ENCODE measurements around the gene TSPAN18.

Gene TSPAN18

DNA sequence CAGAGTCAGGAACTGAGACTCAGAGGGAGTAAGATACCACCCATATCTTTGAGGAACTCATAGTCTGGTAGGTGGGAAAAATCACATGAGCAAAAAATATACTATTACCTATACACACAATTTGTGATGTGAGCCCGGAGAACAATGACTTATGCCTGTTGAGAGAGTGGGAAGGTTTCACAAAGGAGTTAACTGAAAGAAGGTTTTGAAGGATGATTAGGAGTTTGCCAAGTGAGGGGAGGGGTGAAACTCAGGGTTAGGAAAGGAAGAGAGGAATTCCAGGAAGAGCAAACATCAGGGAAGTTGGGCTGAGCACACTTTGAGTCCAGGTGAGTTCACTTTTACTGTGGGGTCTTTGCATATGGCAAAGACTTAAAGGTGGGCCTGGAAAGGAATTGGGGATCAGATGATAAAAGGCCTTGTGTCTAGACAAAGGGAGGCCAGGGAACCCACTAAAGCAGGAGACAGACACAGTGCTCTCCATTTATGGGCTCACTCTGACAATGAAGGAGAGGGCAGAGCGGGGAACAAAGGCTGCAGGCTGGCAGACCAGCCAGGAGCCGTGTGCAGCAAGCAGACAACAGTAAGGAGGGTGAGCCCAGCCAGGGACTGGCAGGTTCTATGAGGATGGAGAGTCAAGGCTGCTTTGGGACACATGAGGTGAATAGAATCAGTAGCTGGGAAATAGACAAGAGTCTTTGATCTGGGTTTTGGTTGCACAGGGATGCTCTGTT, 33.1 kb downstream of the TSPAN18 start:
- DNase-seq (ENCODE audit: low read depth in 2 of 2, low spot score in 1 of 2), result no peak

DNA sequence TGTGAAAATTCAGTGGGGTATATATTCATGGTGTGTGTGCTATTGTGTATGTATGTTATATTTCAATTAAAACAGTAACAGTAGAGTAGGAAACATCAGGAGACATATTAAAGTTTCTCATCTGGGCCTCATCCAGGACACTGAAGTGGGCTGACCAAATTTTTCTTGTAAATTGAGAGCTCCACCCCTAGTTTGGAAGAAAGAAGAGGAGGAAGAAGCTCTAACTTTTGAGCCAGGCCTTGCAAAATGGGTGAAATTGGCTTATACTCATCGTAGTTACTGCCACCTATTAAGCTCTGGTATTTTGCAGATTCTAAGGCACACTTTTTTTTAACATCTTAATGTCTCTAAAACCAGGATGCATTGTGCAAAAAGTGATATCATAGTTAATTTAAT, 33.7 kb downstream of the TSPAN18 start:
- DNase-seq (ENCODE audit: low read depth in 2 of 2, low spot score in 1 of 2), result no peak

DNA sequence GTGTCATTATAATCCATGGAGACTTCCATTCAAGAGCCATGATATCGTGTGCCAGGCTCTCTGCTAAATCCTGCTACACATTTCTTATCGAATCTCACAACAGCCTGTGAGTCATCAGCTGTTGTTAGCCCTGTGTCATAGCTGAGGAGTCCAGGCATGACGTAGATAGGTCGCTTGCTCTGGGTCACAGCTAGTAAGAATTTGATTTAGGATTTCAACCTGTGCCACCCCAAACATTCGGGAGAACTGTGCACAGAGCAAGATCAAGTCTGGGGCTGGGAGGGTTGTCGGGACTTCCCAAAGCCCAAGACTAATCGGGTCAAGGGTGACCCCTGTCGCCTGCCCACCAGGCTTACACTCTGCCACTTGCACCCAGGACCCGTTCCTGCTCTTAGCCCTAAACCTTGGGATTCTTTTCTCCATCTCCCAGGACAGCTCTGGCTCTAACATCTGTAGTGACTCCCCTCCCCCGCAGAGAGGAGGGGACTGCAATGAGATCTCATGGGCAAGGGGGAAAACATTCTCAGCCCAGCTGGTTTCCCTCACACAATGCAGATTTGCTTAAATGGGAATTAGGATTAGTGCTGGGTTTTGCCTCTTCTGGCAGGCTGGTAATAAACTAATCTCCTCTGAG, 34.3 kb downstream of the TSPAN18 start:
- DNase-seq (ENCODE audit: low read depth in 2 of 2, low spot score in 1 of 2), result no peak

DNA sequence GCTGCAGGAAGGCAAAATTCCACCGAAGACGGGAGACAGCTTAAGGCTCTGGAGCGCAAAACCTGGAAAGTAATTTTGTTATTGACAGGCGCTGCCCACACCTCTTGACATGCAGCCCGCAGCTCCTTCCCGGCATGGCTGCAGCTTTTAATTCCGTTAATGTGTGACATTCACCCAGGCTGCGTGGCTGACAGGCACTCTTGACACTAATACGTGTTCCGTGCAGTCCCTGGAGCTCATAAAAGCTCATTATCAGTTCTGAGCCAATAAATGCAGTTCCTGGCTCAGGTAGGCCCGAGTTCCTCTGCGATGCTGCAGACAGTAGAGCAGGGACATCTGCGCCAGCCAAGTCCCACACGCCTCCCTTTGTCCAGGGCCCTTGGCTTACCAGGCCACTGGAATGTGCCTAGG, 34.8 kb downstream of the TSPAN18 start:
- DNase-seq (ENCODE audit: low read depth in 2 of 2, low spot score in 1 of 2), result no peak

DNA sequence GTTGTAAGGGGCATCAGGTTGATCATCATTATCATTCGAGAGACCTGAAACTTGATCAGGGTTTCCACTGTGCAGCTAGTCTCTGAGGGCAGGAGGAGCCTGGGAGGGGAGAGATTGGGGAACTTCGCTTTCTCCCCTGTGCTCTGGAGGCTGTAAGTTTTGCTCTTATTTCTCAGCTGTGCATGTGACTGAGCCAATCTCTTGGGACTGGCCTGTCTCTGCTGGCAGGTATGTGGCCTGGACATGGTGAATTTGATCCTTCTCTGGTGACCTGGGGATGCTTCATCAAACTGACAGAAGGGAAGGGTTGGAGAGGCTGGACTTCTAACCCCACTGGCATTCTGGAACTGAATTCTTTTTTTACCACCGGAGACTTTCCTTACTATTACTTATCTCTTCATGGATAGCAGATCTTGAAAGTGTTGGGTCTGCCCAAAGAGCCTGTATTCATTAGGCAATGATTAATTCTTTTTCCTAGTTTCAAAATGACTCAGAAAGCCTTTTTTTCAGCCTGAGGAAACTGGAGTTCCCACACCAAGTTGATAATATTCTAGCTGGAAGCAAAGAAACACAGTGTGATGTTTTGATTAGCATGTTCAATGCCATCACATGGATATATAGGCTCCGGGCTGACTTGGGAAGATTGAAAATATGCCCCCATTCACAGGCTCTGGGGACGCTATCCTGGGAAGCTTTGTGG, 36.5 kb downstream of the TSPAN18 start:
- no peak for DNase-seq (ENCODE audit: low read depth in 2 of 2, low spot score in 1 of 2)

DNA sequence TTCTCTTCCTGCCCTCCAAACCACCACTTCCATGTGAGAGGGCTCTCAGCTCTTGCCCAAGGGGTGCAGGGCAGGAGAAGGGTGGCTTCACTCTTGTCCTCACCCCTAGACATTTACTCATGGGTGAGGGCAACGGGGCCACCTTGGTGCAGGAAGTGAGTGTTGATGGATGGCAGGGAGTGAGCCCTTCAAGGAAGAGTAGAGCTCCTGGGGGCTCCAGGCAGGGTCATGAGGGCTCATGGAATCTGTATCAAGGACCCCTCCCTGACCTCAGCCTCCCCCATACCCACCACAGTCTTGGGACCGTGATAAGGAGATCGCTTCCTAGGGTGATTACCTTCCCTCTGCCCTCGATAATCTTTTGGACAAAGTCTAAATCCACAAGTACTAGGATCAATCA, 37.8 kb downstream of the TSPAN18 start:
- no peak for DNase-seq (ENCODE audit: low read depth in 2 of 2, low spot score in 1 of 2)

DNA sequence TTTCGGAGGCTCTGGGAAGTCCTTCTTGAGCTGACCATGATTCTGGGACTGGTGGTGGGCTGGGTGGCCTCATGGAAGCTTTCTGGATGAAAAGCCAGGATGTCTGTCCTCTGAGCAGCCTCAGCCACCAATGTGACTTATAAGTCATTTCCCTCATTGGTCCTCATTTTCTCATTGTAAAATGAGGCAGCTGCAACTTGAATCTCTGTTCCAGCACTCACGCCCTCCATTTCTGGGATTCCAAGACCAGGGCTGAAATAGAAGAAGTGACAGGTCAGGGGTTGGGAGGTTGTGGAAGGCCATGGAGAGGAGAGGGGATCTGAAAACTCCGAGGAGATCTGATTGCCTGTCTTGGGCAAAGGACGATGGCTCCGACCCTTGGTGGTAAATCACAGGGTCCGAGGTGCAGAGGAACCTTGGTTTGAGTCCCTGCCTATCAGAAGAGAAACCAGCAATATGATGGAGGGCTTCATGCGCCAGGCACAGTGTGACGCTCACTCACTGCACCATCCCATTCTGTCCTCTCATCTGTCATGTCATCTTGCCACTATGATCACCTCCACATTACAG, 38.3 kb downstream of the TSPAN18 start:
- DNase-seq (ENCODE audit: low read depth in 2 of 2, low spot score in 1 of 2), result no peak

DNA sequence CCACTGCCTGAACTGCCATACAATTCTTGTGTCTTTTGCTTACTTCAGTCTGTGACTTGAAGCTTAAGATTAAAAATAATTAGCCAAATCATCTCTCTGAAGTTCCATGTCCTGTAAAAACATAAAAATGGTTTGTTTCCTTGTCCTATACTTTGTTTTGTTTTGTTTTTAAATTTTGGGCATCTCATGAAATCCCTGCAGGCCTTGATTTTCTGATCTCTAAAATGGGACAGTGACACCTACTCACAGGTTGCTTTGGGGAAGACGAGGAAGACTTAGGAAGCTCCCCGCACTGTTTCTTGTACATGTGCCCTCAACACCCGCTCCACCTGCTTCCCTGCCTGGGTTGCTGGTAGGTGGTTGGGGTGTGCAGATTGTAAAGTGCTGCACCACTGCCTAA, 38.9 kb downstream of the TSPAN18 start:
- no peak for DNase-seq (ENCODE audit: low read depth in 2 of 2, low spot score in 1 of 2)

DNA sequence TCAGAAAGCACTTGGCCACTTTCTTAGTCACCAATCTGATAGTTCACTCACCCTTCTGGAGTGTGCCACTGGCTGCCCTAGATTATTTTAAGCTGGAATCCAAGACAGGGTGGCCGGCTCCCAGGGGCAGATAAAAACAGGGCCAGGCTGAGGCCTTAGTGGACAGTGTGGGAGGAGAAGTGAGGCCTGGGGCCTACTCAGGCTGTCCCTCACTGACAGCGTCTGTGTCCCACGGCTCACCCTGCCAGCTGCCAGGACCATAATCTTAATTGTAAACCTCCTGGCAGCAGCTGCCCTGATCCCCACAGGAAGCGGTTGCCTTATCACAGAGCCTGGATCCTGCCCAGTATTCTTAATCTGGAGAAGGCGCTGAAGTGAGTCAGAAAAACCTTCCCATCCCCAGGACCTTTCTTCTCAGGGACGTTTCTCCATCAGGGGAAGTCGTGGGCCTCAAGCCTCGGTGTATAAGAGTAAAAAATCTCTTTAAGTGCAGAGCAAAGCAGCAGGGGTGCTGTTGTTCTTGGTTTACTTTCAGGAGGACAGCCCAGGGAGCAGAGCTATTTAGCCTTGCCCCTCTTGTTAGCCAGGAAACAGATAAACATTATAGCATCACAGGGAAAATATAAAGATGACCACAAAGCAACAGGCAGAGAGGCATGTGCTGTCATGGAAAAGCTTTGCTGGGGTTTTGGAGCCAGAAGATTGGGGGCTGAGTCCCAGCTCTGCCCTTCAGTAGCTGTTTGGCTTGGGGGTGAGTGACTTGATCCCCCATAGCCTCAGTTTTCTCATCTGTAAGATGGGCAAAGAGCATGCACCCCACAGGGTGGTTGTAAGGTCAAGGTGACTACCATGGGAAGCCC, 39.6 kb downstream of the TSPAN18 start:
- no peak for DNase-seq (ENCODE audit: low read depth in 2 of 2, low spot score in 1 of 2)

DNA sequence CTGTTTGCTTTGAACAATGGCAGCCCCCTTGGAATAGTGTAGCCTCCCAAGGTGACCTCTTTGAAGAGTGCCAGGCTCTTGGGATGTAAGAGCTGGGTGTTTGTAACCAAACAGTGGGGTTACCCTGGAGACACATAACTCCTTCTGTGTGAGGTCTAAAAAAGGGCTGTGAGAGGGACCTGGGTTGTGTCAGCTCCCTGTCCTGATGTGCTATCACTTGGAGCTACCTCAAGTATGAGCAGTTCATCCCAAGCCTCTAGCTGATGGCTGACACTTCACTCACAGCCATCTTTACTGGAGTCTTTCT, 40.2 kb downstream of the TSPAN18 start:
- DNase-seq (ENCODE audit: low read depth in 2 of 2, low spot score in 1 of 2), result no peak

DNA sequence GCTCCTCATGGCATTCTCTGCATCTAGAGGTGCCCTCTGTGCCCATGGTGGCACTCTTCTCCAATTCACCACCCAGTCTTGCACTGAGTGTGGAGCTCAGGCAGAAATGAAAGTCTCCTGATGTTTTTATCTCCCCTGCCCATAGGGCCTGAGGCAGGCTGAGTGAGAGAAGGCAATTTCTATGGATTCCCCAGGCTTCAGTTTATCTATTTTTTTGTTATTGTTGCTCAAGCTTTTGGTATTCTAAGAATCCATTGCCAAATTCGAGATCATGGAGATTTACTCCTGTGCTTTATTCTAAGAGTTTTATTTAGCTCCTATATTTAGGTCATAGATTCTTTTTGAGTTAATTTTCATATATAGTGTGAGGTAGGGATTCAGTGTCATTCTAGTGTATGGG, 40.7 kb downstream of the TSPAN18 start:
- DNase-seq (ENCODE audit: low read depth in 2 of 2, low spot score in 1 of 2), result no peak

DNA sequence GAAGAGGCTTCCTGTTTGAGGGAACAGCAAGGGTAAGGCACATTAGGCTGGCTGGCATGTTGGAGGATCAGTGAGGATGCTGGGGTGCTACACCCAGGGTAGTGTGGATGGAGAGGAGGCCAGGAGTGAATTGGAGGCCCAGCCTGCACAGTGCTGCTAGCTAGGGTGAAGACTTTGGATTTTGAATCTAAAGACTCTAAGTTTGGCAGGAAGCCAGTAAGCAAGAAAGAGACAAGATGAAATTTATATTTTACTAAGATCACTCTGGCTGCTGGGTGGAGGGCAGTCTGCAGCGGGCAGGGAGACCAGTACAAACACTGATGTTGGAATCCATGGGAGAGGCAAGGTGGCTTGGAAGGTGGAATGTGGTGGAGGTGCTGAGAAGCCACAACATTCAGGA, 43.6 kb downstream of the TSPAN18 start:
- no peak for DNase-seq (ENCODE audit: low read depth in 2 of 2, low spot score in 1 of 2)

DNA sequence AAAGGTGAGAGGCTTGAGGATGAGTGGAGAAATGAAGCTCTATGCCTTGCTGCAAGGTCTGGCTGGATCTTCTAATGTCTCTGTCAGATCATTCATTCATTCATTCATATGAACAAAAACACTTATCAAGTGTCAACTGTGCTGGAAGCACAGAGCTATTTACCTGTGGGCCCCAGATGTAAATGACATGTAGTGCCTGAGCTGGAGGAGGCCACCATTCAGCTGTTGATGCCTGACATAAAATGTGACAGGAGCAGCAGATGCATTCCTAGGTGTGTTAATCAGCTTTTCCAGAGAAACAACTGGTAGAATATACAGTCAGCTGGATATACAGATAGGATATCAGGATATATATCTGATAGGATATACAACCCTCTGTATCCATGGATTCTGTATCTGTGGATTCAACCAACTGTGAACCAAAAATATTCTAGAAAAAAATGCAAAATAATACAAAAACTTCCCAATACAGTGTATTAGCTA, 44.5 kb downstream of the TSPAN18 start:
- no peak for DNase-seq (ENCODE audit: low read depth in 2 of 2, low spot score in 1 of 2)

DNA sequence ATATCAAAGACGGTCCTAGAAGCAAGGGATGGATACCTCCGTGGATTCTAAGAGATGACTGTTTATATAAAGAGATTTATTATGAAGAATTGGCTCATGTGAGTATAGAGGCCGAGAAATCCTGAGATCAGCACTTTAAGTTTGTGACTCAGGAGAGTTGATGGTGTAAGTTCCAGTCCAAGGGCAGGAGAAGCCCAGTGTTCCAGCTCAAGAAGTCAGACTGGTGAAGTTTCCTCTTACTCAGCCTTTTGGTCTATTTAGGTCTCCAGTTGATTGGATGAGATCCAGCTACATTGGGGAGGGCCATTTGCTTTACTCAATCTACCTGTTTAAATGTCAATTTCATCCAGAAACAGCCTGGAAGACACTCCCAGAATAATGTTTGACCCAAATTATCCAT, 45.1 kb downstream of the TSPAN18 start:
- DNase-seq (ENCODE audit: low read depth in 2 of 2, low spot score in 1 of 2), result no peak

DNA sequence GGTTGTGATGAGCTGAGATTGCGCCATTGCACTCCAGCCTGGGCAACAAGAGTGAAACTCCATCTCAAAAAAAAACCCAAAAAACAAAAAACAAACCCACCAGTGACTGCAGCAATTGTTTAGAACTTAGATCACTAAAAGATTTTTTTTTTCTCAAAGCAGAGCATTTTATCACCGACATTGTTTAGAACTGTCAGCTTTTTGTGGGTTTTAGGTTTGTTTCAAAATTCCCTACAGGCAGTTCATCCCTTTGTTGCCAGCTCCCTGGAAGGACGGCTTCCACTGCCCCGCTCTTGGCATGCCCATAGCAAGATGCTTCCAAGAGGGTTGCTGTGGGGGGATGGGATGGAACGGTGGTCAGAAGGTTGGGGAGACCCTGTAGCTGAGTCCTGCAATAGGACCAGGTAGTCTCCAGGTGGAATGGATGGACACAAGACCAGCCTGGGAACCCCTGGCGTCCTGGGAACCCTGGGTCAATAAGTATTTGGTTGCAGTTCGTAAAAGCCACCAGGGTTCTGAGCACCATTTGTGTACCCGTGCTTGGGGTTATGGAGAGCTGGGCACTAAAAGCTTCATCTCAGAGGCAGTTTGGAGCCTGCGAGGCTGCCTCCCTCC, 46.7 kb downstream of the TSPAN18 start:
- DNase-seq (ENCODE audit: low read depth in 2 of 2, low spot score in 1 of 2), result no peak

DNA sequence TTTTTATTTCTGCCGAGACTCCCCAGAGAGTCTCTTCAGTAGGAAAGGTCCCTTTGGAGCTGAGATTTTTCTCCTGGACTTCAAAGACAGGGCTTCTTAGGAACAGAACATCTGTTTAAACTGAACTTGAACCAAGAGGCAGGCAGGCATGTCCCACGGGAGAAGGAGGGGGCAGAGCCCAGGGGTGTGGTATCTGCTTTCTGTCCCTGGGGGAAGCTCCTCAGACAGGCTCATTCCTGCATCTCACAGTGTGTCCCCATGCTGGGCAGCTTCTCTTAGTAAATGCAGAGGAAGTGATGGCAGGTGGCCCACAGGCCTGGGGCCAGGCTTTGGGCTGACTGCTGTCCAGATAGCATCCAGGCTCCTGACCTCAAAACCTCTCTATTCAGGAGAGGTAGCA, 47.3 kb downstream of the TSPAN18 start:
- DNase-seq (ENCODE audit: low read depth in 2 of 2, low spot score in 1 of 2), result no peak

DNA sequence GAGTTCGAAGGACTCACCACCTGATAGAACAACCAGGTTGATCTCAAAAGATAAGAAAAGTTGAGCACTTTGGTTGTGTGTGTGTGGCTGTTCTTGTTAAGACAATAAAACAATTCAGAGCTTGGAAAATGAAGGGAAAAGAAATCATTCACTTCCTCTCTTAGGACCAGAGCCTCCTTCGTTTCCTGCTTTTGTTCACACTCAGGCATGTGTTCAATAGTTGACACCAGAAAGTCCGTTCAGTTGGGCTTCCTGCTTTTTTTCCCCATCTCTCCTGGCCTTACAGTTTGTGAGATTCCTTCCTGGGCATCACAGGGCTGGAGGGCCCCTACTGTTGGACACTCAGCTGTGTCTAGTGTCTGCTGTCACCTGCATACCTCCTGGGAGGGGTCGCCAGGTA, 48.0 kb downstream of the TSPAN18 start:
- DNase-seq (ENCODE audit: low read depth in 2 of 2, low spot score in 1 of 2), result no peak

DNA sequence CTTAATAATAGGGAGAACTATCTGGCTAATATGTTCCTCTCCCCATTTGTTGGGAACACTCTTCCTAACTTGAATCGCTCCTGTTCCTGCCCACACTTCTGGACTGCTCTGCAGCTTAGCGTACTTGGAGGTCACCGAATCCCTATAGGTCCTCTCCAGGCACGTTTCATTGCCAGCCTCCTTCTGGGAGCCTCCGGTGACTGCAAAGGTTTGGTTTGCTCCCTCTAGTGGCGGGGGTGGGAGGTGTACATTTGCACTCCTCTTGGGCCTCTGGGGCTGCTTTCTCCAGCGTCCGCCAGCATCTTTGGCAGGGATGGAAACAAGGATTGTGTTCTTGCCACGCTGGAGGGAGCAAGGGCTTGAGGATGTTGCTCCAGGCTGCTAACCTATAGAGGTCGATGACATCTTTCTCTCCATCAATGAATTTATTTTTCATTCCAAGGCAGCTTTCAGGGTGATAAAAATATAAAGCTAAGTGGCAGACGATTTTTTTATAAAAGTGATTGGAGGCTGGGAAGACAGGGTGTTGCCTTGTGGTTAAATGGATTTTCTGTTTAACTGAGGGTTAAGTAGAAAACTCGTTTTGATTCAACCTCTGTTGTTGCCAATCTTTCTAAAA, 48.7 kb downstream of the TSPAN18 start:
- peak; percentile 16 to 28 for DNase-seq (ENCODE audit: low read depth in 2 of 2, low spot score in 1 of 2)

DNA sequence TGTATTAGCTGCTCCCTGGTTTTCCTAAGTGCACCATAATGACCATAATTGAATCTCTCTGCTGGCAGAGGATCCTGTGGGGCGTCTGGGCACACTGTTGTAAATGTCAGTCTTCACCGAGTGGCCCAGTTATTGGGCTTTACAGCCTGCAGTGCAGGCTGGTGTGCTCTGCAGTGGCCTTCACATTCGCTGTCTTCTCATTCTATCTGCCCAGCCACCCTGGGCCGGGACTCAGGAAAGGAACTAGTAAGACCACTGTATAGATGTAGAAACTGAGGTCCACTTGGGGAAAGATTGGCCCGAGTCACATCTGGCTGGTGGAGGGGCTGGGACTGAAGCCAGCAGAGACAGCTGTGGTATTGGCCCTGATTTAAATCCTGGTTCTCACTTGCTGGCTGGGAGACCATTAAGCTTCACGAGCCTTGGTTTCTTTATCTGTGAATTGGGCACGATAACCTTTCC, 49.3 kb downstream of the TSPAN18 start:
- no peak for DNase-seq (ENCODE audit: low read depth in 2 of 2, low spot score in 1 of 2)

DNA sequence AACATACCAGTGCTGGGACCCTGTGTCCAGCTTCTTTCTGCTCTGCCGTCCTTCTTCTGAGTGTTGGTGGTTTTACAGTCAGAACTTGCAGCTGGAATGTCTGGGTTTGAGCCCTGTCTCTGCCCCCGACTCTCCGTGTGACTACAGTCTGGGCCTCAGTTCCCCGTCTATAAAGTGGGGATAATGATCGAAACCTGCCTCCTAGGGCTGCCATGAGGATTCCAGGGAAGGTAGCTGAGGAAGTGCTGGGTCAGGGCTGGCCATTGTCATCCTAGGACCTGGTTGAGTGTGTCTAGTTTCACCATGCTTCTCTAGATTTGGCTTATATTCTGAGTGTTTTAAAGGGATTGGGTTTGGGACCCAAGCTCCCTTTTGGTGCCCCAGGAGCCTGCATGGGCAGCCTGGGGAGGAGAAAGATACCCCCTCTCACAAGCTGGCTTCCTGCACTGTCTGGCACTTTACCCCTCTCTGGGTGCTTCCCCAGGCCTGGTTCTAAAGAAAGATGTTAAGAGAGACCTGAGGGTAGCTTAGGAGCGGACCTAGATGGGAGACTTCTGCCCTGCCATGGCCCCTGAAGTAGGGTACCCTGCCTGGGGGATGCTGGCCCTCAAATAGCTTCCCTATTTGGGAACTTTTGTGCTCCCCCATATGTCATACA, 49.9 kb downstream of the TSPAN18 start:
- DNase-seq (ENCODE audit: low read depth in 2 of 2, low spot score in 1 of 2), result no peak

Data from stimulated activated CD8-positive, alpha-beta memory T cell treated with anti-CD3 and anti-CD28 coated beads, Interleukin-4, amount 100 ng/mL, for 4 hours (primary cell).